Measurements from ENCODE around the gene MAST2. TPM values are rescaled to one million over a fixed set of nuclear protein-coding genes. Genes with fewer than 3 reads are reported as not detected.

The MAST2 gene
- total and polyA plus RNA-seq, 2 of the 4 experiments (the other 2 are of a cell fraction): 14.2 to 41.0 TPM

GRCh38 chr1:45848714-45849113 is 45.3 kb downstream of the MAST2 start:
- no peak overlapping the region for H3K14ac ChIP-seq (replicated peaks; ENCODE audit: low read depth, low read length)
- no peak overlapping the region for H2AK9ac ChIP-seq (replicated peaks; ENCODE audit: low read depth, low read length, poor library complexity)
- no TSS peak for BruUV-seq (replicated peaks)
- no peak for DNase-seq
- H3K27me3 ChIP-seq (ENCODE audit: control insufficient read depth, insufficient read depth, low read length): no peaks in the 10 kb centered on the region
- no peak overlapping the region for H3K4me2 ChIP-seq (ENCODE audit: low read depth, low read length)
- TF ChIP-seq RCOR1 (IDR thresholded peaks at IDR 0.05; ENCODE audit: insufficient replicate concordance, low read length) (no peak), MAFK (IDR thresholded peaks at IDR 0.05; ENCODE audit: low read depth, low read length) (no peak)
- H3K9me3 ChIP-seq (ENCODE audit: control insufficient read depth, insufficient read depth, low read length): no peaks in the 10 kb centered on the region
- POLR2A ChIA-PET (ENCODE audit: unreplicated experiment): no interaction called here
- no peak overlapping the region for H3K23ac ChIP-seq (ENCODE audit: low read depth, low read length)
- H4K20me1 ChIP-seq (ENCODE audit: insufficient read depth, low read length): no peaks in the 10 kb centered on the region; the same call in none of the 2 replicates
- no peak overlapping the region for H2BK15ac ChIP-seq (ENCODE audit: low read depth, low read length)
- intact Hi-C loops (cut with micrococcal nuclease) (loop anchor here (10.0 kb wide), 1 partner anchor 164 kb away; the partner anchor contains the start of genes GPBP1L1 and TMEM69), in situ Hi-C loops (cut with MboI; ENCODE audit: low sequenced_read_pairs) (no loop called here), dilution Hi-C loops (cut with HindIII; ENCODE audit: low sequenced_read_pairs, unreplicated experiment) (no loop called here)
- H3K36me3 ChIP-seq (ENCODE audit: control insufficient read depth, insufficient read depth, low read length): no peaks in the 10 kb centered on the region
- no peak overlapping the region for H3K9ac ChIP-seq (ENCODE audit: low read depth, low read length)
- H3K4me3 ChIP-seq (ENCODE audit: insufficient read depth, low read depth, low read length): no peak overlapping the region
- H2AFZ ChIP-seq (replicated peaks; ENCODE audit: low read length, poor library complexity): no peak overlapping the region
- no peak overlapping the region for H3K27ac ChIP-seq (ENCODE audit: insufficient read depth, low read length)
- H2AK5ac ChIP-seq (ENCODE audit: low read depth, low read length): no peak overlapping the region
- H3K9me1 ChIP-seq (ENCODE audit: insufficient read depth, low read length): no peaks in the 10 kb centered on the region
- no peak overlapping the region for H2BK20ac ChIP-seq (ENCODE audit: low read depth, low read length)
- no peak overlapping the region for H4K91ac ChIP-seq (ENCODE audit: insufficient read depth, low read depth, low read length)
- H4K8ac ChIP-seq (ENCODE audit: low read depth in 2 of 2, low read length in 2 of 2): no peak overlapping the region
- H2BK5ac ChIP-seq (ENCODE audit: low read depth, low read length, poor library complexity, severe bottlenecking): no peak overlapping the region
- H3K4ac ChIP-seq (ENCODE audit: low read depth, low read length): no peak overlapping the region
- peaks cover 14 to 39% of the 10 kb centered on the region in 2 experiments for H3K79me1 ChIP-seq (ENCODE audit: low read depth in 1 of 2, low read length in 2 of 2)
- H3K4me1 ChIP-seq (ENCODE audit: control insufficient read depth, insufficient read depth, low read length): peaks cover 2% of the 10 kb centered on the region
- H4K5ac ChIP-seq (ENCODE audit: low read depth, low read length): no peak overlapping the region
- WGBS, 2 experiments (ENCODE audit: extremely low coverage in 2 of 2, insufficient read length in 1 of 2): no CpG with 5 or more reads among the region's 2 CpGs
- no peak overlapping the region for H2BK120ac ChIP-seq (ENCODE audit: low read depth, low read length)
- H3K18ac ChIP-seq (ENCODE audit: low read depth, low read length): no peak overlapping the region
- CTCF ChIA-PET: interaction anchor here (0.6 kb wide), 2 partner anchors 282 to 482 kb away, joined by 3 read pairs; no protein-coding TSS in a partner anchor
- no peak overlapping the region for H3K56ac ChIP-seq (ENCODE audit: extremely low read depth, insufficient read depth, low read length)
- ATAC-seq (ENCODE audit: low read depth): no peak

Measured in IMR-90 (cell line).